ENCODE data around the gene KIF26B.

- no peak for TF ChIP-seq POLR2A (IDR thresholded peaks at IDR 0.05; ENCODE audit: low read length)
- TF ChIP-seq CTCF (IDR thresholded peaks at IDR 0.05) = no peak
- no peak for TF ChIP-seq NR3C1 (IDR thresholded peaks at IDR 0.05)
These were observed 314.2 kb downstream of the KIF26B start for GRCh38 chr1:245469006-245469405.

All from A549 (cell line).